HEK293 (cell line): Measurements from ENCODE around the gene SLC25A44.

Experiments used
- INSM2 ChIP-seq: fragments of 450-650 bp; formaldehyde crosslinking; IDR thresholded peaks from 2 replicates; pipeline ENCODE4 v1.5.1; 2016; ENCODE audit warnings: missing biosample characterization, missing genetic modification characterization
- KLF17 ChIP-seq: fragments of 450-650 bp; formaldehyde crosslinking; IDR thresholded peaks from 2 replicates; pipeline ENCODE4 v1.5.1; 2016; ENCODE audit warnings: missing biosample characterization, missing genetic modification characterization
- KLF7 ChIP-seq: fragments of 450-650 bp; formaldehyde crosslinking; IDR thresholded peaks from 2 replicates; pipeline ENCODE4 v1.5.1; 2016; ENCODE audit warnings: missing biosample characterization, missing genetic modification characterization, borderline replicate concordance
- REPIN1 ChIP-seq: fragments of 450-650 bp; formaldehyde crosslinking; IDR thresholded peaks from 2 replicates; pipeline ENCODE4 v1.5.1; 2017; ENCODE audit warnings: missing biosample characterization, missing genetic modification characterization, low read depth
- ZBTB20 ChIP-seq: fragments of 450-650 bp; formaldehyde crosslinking; IDR thresholded peaks from 2 replicates; pipeline ENCODE4 v1.5.1; 2016; ENCODE audit warnings: missing biosample characterization, missing genetic modification characterization
- ZEB2 ChIP-seq: fragments of 450-650 bp; formaldehyde crosslinking; IDR thresholded peaks from 2 replicates; pipeline ENCODE4 v1.5.1; 2016; ENCODE audit warnings: missing biosample characterization, missing genetic modification characterization
- ZNF169 ChIP-seq: fragments of 450-650 bp; formaldehyde crosslinking; IDR thresholded peaks from 2 replicates; pipeline ENCODE4 v1.5.1; 2016; ENCODE audit warnings: missing biosample characterization, missing genetic modification characterization
- ZNF18 ChIP-seq: fragments of 450-650 bp; formaldehyde crosslinking; IDR thresholded peaks from 2 replicates; pipeline ENCODE4 v1.5.1; 2016; ENCODE audit warnings: missing biosample characterization, missing genetic modification characterization
- ZNF280C ChIP-seq: fragments of 450-650 bp; formaldehyde crosslinking; IDR thresholded peaks from 2 replicates; pipeline ENCODE4 v1.5.1; 2016; ENCODE audit warnings: missing biosample characterization, missing genetic modification characterization
- ZNF335 ChIP-seq: fragments of 450-650 bp; formaldehyde crosslinking; conservative IDR thresholded peaks from 2 replicates; pipeline ENCODE4 v1.5.1; 2016; ENCODE audit warnings: missing biosample characterization, missing genetic modification characterization
- ZNF354C ChIP-seq: fragments of 450-650 bp; formaldehyde crosslinking; IDR thresholded peaks from 2 replicates; pipeline ENCODE4 v1.5.1; 2016; ENCODE audit warnings: missing biosample characterization, missing genetic modification characterization, low read depth, borderline replicate concordance
- ZNF362 ChIP-seq: fragments of 450-650 bp; formaldehyde crosslinking; IDR thresholded peaks from 2 replicates; pipeline ENCODE4 v1.5.1; 2016; ENCODE audit warnings: missing biosample characterization, missing genetic modification characterization
- ZNF394 ChIP-seq: fragments of 450-650 bp; formaldehyde crosslinking; IDR thresholded peaks from 2 replicates; pipeline ENCODE4 v1.5.1; 2016; ENCODE audit warnings: missing biosample characterization, missing genetic modification characterization, mild to moderate bottlenecking, moderate library complexity, borderline replicate concordance
- ZNF518A ChIP-seq: fragments of 450-650 bp; formaldehyde crosslinking; conservative IDR thresholded peaks from 2 replicates; pipeline ENCODE4 v1.5.1; 2016; ENCODE audit warnings: low read depth, missing biosample characterization, missing genetic modification characterization
- ZNF571 ChIP-seq: fragments of 450-650 bp; formaldehyde crosslinking; IDR thresholded peaks from 2 replicates; pipeline ENCODE4 v1.5.0; 2017; ENCODE audit warnings: missing biosample characterization, missing genetic modification characterization
- ZNF629 ChIP-seq: fragments of 450-650 bp; formaldehyde crosslinking; IDR thresholded peaks from 2 replicates; pipeline ENCODE4 v1.5.1; 2017; ENCODE audit warnings: missing biosample characterization, missing genetic modification characterization
- ZNF654 ChIP-seq: fragments of 450-650 bp; formaldehyde crosslinking; IDR thresholded peaks from 2 replicates; pipeline ENCODE4 v1.5.1; 2016; ENCODE audit warnings: low read depth, missing biosample characterization, missing genetic modification characterization
- ZNF658 ChIP-seq: fragments of 450-650 bp; formaldehyde crosslinking; IDR thresholded peaks from 2 replicates; pipeline ENCODE4; 2016; ENCODE audit warnings: missing biosample characterization, missing genetic modification characterization
- ZNF670 ChIP-seq: fragments of 450-650 bp; formaldehyde crosslinking; IDR thresholded peaks from 2 replicates; pipeline ENCODE4 v1.5.1; 2016; ENCODE audit warnings: missing biosample characterization, missing genetic modification characterization, low read depth
- ZNF707 ChIP-seq: fragments of 450-650 bp; formaldehyde crosslinking; IDR thresholded peaks from 2 replicates; pipeline ENCODE4 v1.5.1; 2016; ENCODE audit warnings: missing biosample characterization, missing genetic modification characterization
- ZNF747 ChIP-seq: fragments of 450-650 bp; formaldehyde crosslinking; IDR thresholded peaks from 2 replicates; pipeline ENCODE4 v1.5.1; 2016; ENCODE audit warnings: missing biosample characterization, missing genetic modification characterization
- ZNF777 ChIP-seq: fragments of 450-650 bp; formaldehyde crosslinking; IDR thresholded peaks from 2 replicates; pipeline ENCODE4 v1.5.1; 2017; ENCODE audit warnings: missing biosample characterization, missing genetic modification characterization, borderline replicate concordance
- ZNF843 ChIP-seq: fragments of 450-650 bp; formaldehyde crosslinking; IDR thresholded peaks from 2 replicates; pipeline ENCODE4 v1.5.1; 2016; ENCODE audit warnings: missing biosample characterization, missing genetic modification characterization
- TF ChIP-seq, protein P1 (sequence below): fragments of 450-650 bp; IDR thresholded peaks from 2 replicates; pipeline ENCODE4 v1.5.1; 2018; ENCODE audit warnings: missing biosample characterization, missing genetic modification characterization

SLC25A44 gene

GRCh38 chr1:156193488-156194299 is at the start of gene SLC25A44 (continued):
- TF ChIP-seq ZNF362 (tag by site-specific recombination) (no peak), ZNF394 (no peak; the same call in 1 of the 2 replicates), ZNF280C (tag by site-specific recombination) (no peak), INSM2 (tag by site-specific recombination) (no peak), ZEB2 (0 out of 2 replicates have a peak, but pooled peaks have one; percentile 45), ZNF335 (tag by site-specific recombination) (peak; percentile 75), KLF7 (tag by site-specific recombination) (no peak), ZNF654 (tag by site-specific recombination) (no peak), REPIN1 (tag by site-specific recombination) (no peak), ZNF629 (tag by site-specific recombination) (peak; percentile 86), ZNF777 (tag by site-specific recombination) (no peak), ZNF518A (tag by site-specific recombination) (peak; percentile 64), ZNF707 (tag by site-specific recombination) (no peak), ZNF571 (no peak), ZNF747 (tag by site-specific recombination) (no peak), ZNF354C (tag by site-specific recombination) (no peak), KLF17 (tag by site-specific recombination) (no peak), ZNF18 (tag by site-specific recombination) (no peak), ZNF843 (0 out of 2 replicates have a peak, but pooled peaks have one; percentile 19), ZBTB20 (no peak; the same call in 1 of the 2 replicates), ZNF658 (tag by site-specific recombination) (no peak), ZNF670 (tag by site-specific recombination) (no peak), ZNF169 (tag by site-specific recombination) (no peak)
- TF ChIP-seq, protein P1, sequence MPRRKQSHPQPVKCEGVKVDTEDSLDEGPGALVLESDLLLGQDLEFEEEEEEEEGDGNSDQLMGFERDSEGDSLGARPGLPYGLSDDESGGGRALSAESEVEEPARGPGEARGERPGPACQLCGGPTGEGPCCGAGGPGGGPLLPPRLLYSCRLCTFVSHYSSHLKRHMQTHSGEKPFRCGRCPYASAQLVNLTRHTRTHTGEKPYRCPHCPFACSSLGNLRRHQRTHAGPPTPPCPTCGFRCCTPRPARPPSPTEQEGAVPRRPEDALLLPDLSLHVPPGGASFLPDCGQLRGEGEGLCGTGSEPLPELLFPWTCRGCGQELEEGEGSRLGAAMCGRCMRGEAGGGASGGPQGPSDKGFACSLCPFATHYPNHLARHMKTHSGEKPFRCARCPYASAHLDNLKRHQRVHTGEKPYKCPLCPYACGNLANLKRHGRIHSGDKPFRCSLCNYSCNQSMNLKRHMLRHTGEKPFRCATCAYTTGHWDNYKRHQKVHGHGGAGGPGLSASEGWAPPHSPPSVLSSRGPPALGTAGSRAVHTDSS (tag by site-specific recombination), result no peak
